ENCODE results near the gene UBE2E2. TPM values are rescaled to one million over a fixed set of nuclear protein-coding genes. Genes with fewer than 3 reads are reported as not detected.

UBE2E2 gene
- total RNA-seq, 1 donor from 2014 or later: 42.4 TPM

GRCh38 chr3:23459465-23459864 lies 256.3 kb downstream of the UBE2E2 start:
- Mint-ChIP-seq H3K36me3 (ENCODE audit: unreplicated experiment) (peaks cover 7% of the 10 kb centered on the region), H3K9me3 (ENCODE audit: unreplicated experiment) (no peaks in the 10 kb centered on the region), H3K27me3 (ENCODE audit: unreplicated experiment) (no peaks in the 10 kb centered on the region), H3K4me1 (ENCODE audit: unreplicated experiment) (peaks cover 42% of the 10 kb centered on the region), H3K4me3 (ENCODE audit: unreplicated experiment) (no peak overlapping the region), H3K27ac (ENCODE audit: unreplicated experiment) (peak overlapping the region; percentile 78)
- no peak for DNase-seq (ENCODE audit: extremely low spot score, unreplicated experiment)
- no peak for TF ChIP-seq CTCF (IDR thresholded peaks at IDR 0.05)

DNA sequence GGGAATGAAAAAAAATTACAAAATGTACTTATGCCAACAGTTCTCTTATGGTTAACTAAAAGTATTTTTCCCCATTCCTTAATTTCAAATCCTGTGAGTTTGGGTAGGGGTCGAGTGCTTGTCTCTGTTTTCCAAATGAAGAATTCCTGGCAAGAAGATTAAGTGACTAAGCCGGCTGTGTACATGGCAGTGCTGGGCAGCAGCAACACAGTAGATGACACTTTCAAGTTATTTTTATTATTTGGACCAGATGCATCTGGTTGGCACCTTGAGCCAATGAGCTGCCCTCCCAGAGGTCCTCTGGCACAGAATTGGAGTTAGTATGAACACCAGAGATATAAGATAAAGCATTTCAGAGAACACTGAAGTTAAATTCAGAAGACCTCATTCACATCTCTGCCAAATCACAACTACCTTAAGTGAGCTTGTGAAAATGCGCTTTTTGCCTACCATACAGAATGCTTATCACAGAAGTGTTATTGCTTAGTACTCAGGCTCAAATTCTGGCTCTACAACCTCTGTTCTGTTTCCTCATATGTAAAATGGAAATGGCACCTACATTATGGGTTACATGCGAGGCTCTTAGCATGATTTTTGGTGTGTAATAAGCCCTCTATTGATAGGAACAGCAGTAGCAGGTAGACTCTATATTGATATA lies 256.9 kb downstream of the UBE2E2 start:
- Mint-ChIP-seq H3K27me3 (ENCODE audit: unreplicated experiment) (no peaks in the 10 kb centered on the region), H3K27ac (ENCODE audit: unreplicated experiment) (peak overlapping the region; percentile 78), H3K4me1 (ENCODE audit: unreplicated experiment) (peaks cover 37% of the 10 kb centered on the region), H3K9me3 (ENCODE audit: unreplicated experiment) (no peaks in the 10 kb centered on the region), H3K4me3 (ENCODE audit: unreplicated experiment) (no peak overlapping the region), H3K36me3 (ENCODE audit: unreplicated experiment) (peaks cover 7% of the 10 kb centered on the region)
- DNase-seq (ENCODE audit: extremely low spot score, unreplicated experiment): no peak
- TF ChIP-seq CTCF (IDR thresholded peaks at IDR 0.05): no peak

GRCh38 chr3:23461069-23461468 lies 257.9 kb downstream of the UBE2E2 start:
- Mint-ChIP-seq H3K27ac (ENCODE audit: unreplicated experiment) (no peak overlapping the region), H3K4me1 (ENCODE audit: unreplicated experiment) (peaks cover 27% of the 10 kb centered on the region), H3K4me3 (ENCODE audit: unreplicated experiment) (no peak overlapping the region), H3K9me3 (ENCODE audit: unreplicated experiment) (no peaks in the 10 kb centered on the region), H3K36me3 (ENCODE audit: unreplicated experiment) (peaks cover 6% of the 10 kb centered on the region), H3K27me3 (ENCODE audit: unreplicated experiment) (no peaks in the 10 kb centered on the region)
- DNase-seq (ENCODE audit: extremely low spot score, unreplicated experiment): no peak
- no peak for TF ChIP-seq CTCF (IDR thresholded peaks at IDR 0.05)

- no peak for TF ChIP-seq CTCF (IDR thresholded peaks at IDR 0.05)
- Mint-ChIP-seq H3K27me3 (ENCODE audit: unreplicated experiment) (no peaks in the 10 kb centered on the region), H3K4me1 (ENCODE audit: unreplicated experiment) (peaks cover 18% of the 10 kb centered on the region), H3K4me3 (ENCODE audit: unreplicated experiment) (no peak overlapping the region), H3K27ac (ENCODE audit: unreplicated experiment) (no peak overlapping the region), H3K9me3 (ENCODE audit: unreplicated experiment) (no peaks in the 10 kb centered on the region), H3K36me3 (ENCODE audit: unreplicated experiment) (no peaks in the 10 kb centered on the region)
- DNase-seq (ENCODE audit: extremely low spot score, unreplicated experiment): no peak
Observed at GRCh38 chr3:23463791-23464190, 260.7 kb downstream of the UBE2E2 start.

- Mint-ChIP-seq H3K4me3 (ENCODE audit: unreplicated experiment) (no peak overlapping the region), H3K27me3 (ENCODE audit: unreplicated experiment) (no peaks in the 10 kb centered on the region), H3K36me3 (ENCODE audit: unreplicated experiment) (no peaks in the 10 kb centered on the region), H3K27ac (ENCODE audit: unreplicated experiment) (no peak overlapping the region), H3K9me3 (ENCODE audit: unreplicated experiment) (no peaks in the 10 kb centered on the region), H3K4me1 (ENCODE audit: unreplicated experiment) (peaks cover 6% of the 10 kb centered on the region)
- TF ChIP-seq CTCF (IDR thresholded peaks at IDR 0.05): no peak
- DNase-seq (ENCODE audit: extremely low spot score, unreplicated experiment): no peak
Observed at GRCh38 chr3:23465569-23465968, 262.4 kb downstream of the UBE2E2 start.
